Erythroblast (primary cell): ENCODE results near the gene C11orf16.

Experiments
- GATA1 ChIP-seq: IDR thresholded peaks from 2 replicates; pipeline ENCODE4 v1.6.1; 2011; ENCODE audit warnings: low read depth, mild to moderate bottlenecking, control low read depth, low read length, moderate library complexity
- POLR2A ChIP-seq: IDR thresholded peaks from 2 replicates; pipeline ENCODE4 v1.6.1; 2011; ENCODE audit warnings: mild to moderate bottlenecking, low read length

GRCh38 chr11:8961401-8961800 is 28.7 kb upstream of the C11orf16 start:
- TF ChIP-seq POLR2A: no peak
- TF ChIP-seq GATA1: no peak
